Sciatic nerve (tissue), 2 donors: ENCODE measurements around the gene RNASE12. TPM values are rescaled to one million over a fixed set of nuclear protein-coding genes. Genes with fewer than 3 reads are reported as not detected.

Experiments
- ATAC-seq: fragments of 200-7000 bp; cut with Tn5 transposase; one replicate; pipeline ENCODE4 v1.9.1; 2020; ENCODE audit warnings: mild to moderate bottlenecking, moderate library complexity
- DNase-seq: peaks from one replicate; pipeline ENCODE4 v3.0.0-alpha.2; 2020; ENCODE audit warnings: low spot score
- intact Hi-C: fragments of 100-400 bp; cut with DNase I; formaldehyde crosslinking; loops from one replicate; pipeline ENCODE4 v1.14.2; 2022
- total RNA-seq: library from RNA; stranded (reverse); fragmentation: NEBNext Ultra II Directional; extraction: Animal tissue kit (Norgen Biotek cat#: 25700); gene quantifications from one replicate; pipeline ENCODE4 v1.2.1, GENCODE V29; 2021
- donor health status: DM: no; HTN: no; CAD: no.
- donor health status: DM: no; HTN: no; CAD: no.

RNASE12 gene
- total RNA-seq, 1 donor from 2014 or later = not detected

DNA sequence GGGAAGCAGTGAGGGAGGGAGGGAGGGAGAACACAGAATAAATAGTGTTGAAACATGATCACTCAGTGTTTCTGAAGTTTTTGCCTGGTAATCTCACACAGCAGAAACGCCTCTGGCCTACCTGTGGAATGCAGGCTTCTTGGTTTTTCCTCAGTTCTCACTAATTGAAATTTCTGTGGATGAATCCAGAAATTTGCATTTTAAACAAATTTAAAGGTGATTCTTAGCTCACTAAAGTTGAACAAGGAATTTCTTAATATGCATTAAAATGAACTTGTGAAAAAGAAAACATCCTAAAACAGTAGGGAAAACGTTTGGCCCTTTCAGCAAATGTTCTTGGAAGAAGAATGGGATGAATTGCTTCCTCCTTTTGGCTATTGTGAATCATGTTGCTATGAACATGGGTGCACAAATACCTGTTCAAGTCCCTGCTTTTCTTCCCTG, 31.7 kb downstream of the RNASE12 start:
- intact Hi-C loops = no loop called here
- ATAC-seq (no peak), DNase-seq (no peak)

- DNase-seq = no peak
- intact Hi-C loops = no loop called here
- no peak for ATAC-seq
These were observed 34.0 kb downstream of the RNASE12 start for GRCh38 chr14:20557212-20557542.

- DNase-seq (no peak), ATAC-seq (no peak)
- intact Hi-C loops = no loop called here
These were observed 34.5 kb downstream of the RNASE12 start for GRCh38 chr14:20556500-20557211.

DNA sequence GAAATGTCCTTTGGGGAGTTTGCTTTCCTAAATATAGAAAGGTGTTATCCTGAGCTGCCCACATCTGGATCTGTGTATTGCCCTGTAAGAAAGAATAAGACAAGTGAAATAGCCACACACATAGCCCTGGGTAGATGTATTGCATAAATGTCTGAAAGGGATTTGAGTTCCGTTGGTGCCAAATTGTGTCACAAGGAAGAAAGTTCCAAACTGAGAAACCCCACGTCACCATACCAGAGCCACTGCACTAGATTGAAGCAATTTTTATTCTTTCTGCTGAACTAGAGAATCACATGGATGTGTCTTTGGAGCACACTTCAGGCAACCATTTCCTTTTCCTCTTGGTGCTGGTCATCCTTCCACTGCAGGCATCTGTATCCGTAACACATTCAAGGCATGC, 35.3 kb downstream of the RNASE12 start:
- DNase-seq = no peak
- no peak for ATAC-seq
- intact Hi-C loops = no loop called here

DNA sequence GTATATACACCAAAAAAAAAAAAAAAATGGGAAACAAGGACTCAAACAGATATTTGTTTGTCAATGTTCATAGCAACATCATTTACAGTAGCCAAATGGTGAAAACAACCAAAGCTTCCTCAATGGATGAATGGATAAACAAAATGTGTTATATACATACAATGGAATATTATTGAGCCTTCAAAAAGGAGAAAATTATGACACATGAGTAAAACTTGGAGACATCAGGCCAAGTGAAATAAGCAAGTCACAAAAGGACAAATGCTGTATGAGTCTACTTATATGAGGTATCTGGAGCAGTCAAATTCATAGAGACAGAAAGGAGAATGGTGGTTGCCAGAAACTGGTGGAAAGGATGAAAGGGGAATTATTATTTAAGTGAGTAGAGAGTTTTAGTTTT, 38.2 kb downstream of the RNASE12 start:
- intact Hi-C loops = no loop called here
- ATAC-seq (no peak), DNase-seq (no peak)

- intact Hi-C loops = no loop called here
- DNase-seq (no peak), ATAC-seq (no peak)
These were observed 39.6 kb downstream of the RNASE12 start for GRCh38 chr14:20551606-20552005.

DNA sequence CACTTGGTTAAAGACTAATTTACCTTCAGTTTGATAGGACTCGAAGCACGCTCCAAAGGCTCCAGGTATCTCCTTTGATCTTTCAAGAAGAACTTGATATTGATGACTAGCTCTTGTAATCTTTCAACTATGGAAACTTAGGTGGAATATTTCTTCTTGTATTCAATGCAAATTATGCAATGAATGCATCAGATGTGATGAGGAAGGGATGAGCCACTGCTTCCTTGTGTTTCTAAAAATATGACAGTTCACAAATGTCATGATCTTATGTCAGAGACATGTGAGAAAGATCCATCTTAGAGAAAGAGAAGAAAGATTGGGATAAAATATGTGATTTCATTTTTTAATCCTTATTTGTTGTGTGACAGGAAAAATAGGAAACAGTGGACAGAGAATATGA, 40.2 kb downstream of the RNASE12 start:
- DNase-seq (no peak), ATAC-seq (no peak)
- intact Hi-C loops = no loop called here

GRCh38 chr14:20548414-20549158, 42.6 kb downstream of the RNASE12 start:
- intact Hi-C loops = no loop called here
- no peak for DNase-seq
- no peak for ATAC-seq

DNA sequence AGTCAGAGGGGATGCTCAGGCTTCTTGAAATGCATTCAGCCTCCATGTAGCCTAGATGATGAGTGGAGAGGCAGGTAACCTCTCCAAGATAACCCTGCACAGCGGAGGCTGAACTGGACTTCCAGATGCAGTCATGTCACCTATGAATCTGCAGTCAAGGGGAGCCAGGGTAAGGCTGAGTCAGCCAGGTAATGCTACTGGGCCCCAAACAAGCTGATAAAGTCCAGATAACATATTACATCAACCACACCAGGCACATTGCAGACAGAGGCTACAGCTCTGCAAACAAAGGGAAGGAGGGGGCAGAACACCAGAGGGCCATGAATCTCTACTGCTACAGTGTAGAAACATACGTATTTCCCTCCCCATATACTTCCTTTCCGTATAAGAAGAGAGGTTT, 44.3 kb downstream of the RNASE12 start:
- DNase-seq (no peak), ATAC-seq (no peak)
- intact Hi-C loops = no loop called here

Other genes with a start within 250 kb of the RNASE12 start
- gene PARP2, start 247.7 kb downstream of the RNASE12 start, total RNA-seq = 23.7 TPM
- 44.7 TPM for gene TEP1, start 177.9 kb downstream of the RNASE12 start, total RNA-seq
- gene KLHL33, start 155.2 kb downstream of the RNASE12 start, total RNA-seq = 2.1 TPM
- gene OSGEP, start 136.6 kb downstream of the RNASE12 start, total RNA-seq = 38.8 TPM
- 68.0 TPM for gene APEX1, start 136.2 kb downstream of the RNASE12 start, total RNA-seq
- gene PIP4P1, start 129.9 kb downstream of the RNASE12 start, total RNA-seq = 33.0 TPM
- gene PNP, start 122.0 kb downstream of the RNASE12 start, total RNA-seq = 34.2 TPM
- gene RNASE10, start 85.8 kb downstream of the RNASE12 start, total RNA-seq = 0.71 TPM
- not detected for gene RNASE9, start 30.3 kb downstream of the RNASE12 start, total RNA-seq
- gene RNASE11, start 3.4 kb downstream of the RNASE12 start, total RNA-seq = not detected
- gene OR6S1, start 50.3 kb upstream of the RNASE12 start, total RNA-seq = not detected
- gene RNASE4, start 93.2 kb upstream of the RNASE12 start, total RNA-seq = 81.6 TPM
- gene ANG, start 97.4 kb upstream of the RNASE12 start, total RNA-seq = 24.5 TPM
- not detected for gene EDDM3A, start 154.5 kb upstream of the RNASE12 start, total RNA-seq
- gene EDDM3B, start 177.0 kb upstream of the RNASE12 start, total RNA-seq = not detected
- 15.0 TPM for gene RNASE6, start 189.9 kb upstream of the RNASE12 start, total RNA-seq
- 357 TPM for gene RNASE1, start 211.5 kb upstream of the RNASE12 start, total RNA-seq